ENCODE measurements around the gene TIMM22.

Gene TIMM22

GRCh38 chr17:1013729-1014090 is 16.8 kb downstream of the TIMM22 start (continued):
- TF ChIP-seq ZNF362 (tag by site-specific recombination; IDR thresholded peaks at IDR 0.05) (no peak), ZNF624 (tag by site-specific recombination; IDR thresholded peaks at IDR 0.05) (no peak), ZBTB44 (tag by site-specific recombination; IDR thresholded peaks at IDR 0.05) (no peak)

- peaks cover 0 to 4% of the 10 kb centered on the region in 2 experiments; a peak in 1 of 3 replicates for H3K36me3 ChIP-seq (ENCODE audit: control insufficient read depth in 2 of 2, insufficient read depth in 1 of 2, low read length in 2 of 2)
- no peak overlapping the region for H3K27ac ChIP-seq (ENCODE audit: extremely low read depth, low read depth, low read length)
- H3K9me3 ChIP-seq (ENCODE audit: control insufficient read depth, insufficient read depth, low read depth, low read length) = no peaks in the 10 kb centered on the region
- ChIA-PET POLR2A (no interaction called here), CTCF (interaction anchor here (0.6 to 1.3 kb wide), 2 partner anchors 15 to 38 kb away, joined by 3 to 4 read pairs; no protein-coding TSS in a partner anchor)
- H3K4me3 ChIP-seq (ENCODE audit: low read depth, low read length) = no peak overlapping the region
- TF ChIP-seq ZNF600 (tag by site-specific recombination; IDR thresholded peaks at IDR 0.05) = peak; percentile 57; the same call in 1 of the 2 replicates
- no peak for TF ChIP-seq SETDB1 (IDR thresholded peaks at IDR 0.05; ENCODE audit: insufficient read length, low read length)
- H3K4me1 ChIP-seq (ENCODE audit: control insufficient read depth, insufficient read depth, low read length) = no peaks in the 10 kb centered on the region
Measured at GRCh38 chr17:1018547-1018946, 21.6 kb downstream of the TIMM22 start.

GRCh38 chr17:1019451-1019850 is 22.5 kb downstream of the TIMM22 start:
- H3K9me3 ChIP-seq (ENCODE audit: control insufficient read depth, insufficient read depth, low read depth, low read length) = no peaks in the 10 kb centered on the region
- peaks cover 0 to 4% of the 10 kb centered on the region in 2 experiments; a peak in 1 of 3 replicates for H3K36me3 ChIP-seq (ENCODE audit: control insufficient read depth in 2 of 2, insufficient read depth in 1 of 2, low read length in 2 of 2)
- H3K4me3 ChIP-seq (ENCODE audit: low read depth, low read length) = no peak overlapping the region
- ChIA-PET POLR2A (no interaction called here), CTCF (no interaction called here)
- no peaks in the 10 kb centered on the region for H3K4me1 ChIP-seq (ENCODE audit: control insufficient read depth, insufficient read depth, low read length)
- TF ChIP-seq KLF17 (tag by site-specific recombination; IDR thresholded peaks at IDR 0.05) (no peak), ZNF140 (tag by site-specific recombination; IDR thresholded peaks at IDR 0.05) (no peak), KLF8 (tag by site-specific recombination; IDR thresholded peaks at IDR 0.05) (no peak), ZNF354C (tag by site-specific recombination; IDR thresholded peaks at IDR 0.05; ENCODE audit: borderline replicate concordance, low read depth) (no peak), ZNF529 (tag by site-specific recombination; IDR thresholded peaks at IDR 0.05; ENCODE audit: insufficient replicate concordance) (no peak), ZNF423 (tag by site-specific recombination; IDR thresholded peaks at IDR 0.05) (no peak), ZBTB6 (tag by site-specific recombination; IDR thresholded peaks at IDR 0.05) (no peak), ZNF155 (tag by site-specific recombination; IDR thresholded peaks at IDR 0.05) (no peak), ZNF544 (tag by site-specific recombination; IDR thresholded peaks at IDR 0.05) (no peak), ZNF24 (tag by site-specific recombination; IDR thresholded peaks at IDR 0.05) (no peak), PRDM1 (tag by site-specific recombination; IDR thresholded peaks at IDR 0.05) (no peak), ZSCAN4 (tag by site-specific recombination; IDR thresholded peaks at IDR 0.05) (no peak), ZNF621 (tag by site-specific recombination; IDR thresholded peaks at IDR 0.05) (no peak), ZNF211 (tag by site-specific recombination; IDR thresholded peaks at IDR 0.05; ENCODE audit: low read depth) (no peak), ZSCAN23 (tag by site-specific recombination; IDR thresholded peaks at IDR 0.05) (no peak)
- H3K27ac ChIP-seq (ENCODE audit: extremely low read depth, low read depth, low read length) = no peak overlapping the region

Measured in HEK293 (cell line).